Gastroesophageal sphincter (tissue), 2 donors: Measurements from ENCODE around the gene PMM1.
A peak's percentile ranks its signal among the peaks of the same experiment; 100 is the strongest.

ENCODE experiments used
- EP300 ChIP-seq: sonication (generic); formaldehyde crosslinking; IDR thresholded peaks from one replicate; pipeline ENCODE4 v1.6.1; 2017; ENCODE audit warnings: antibody characterized with exemption, mild to moderate bottlenecking
- POLR2A ChIP-seq, 2 donors: fragments of 450-650 bp; IDR thresholded peaks; one replicate each; pipeline ENCODE4 v1.6.1; 2017; ENCODE audit warnings: antibody characterized with exemption in 2 of 2, mild to moderate bottlenecking in 2 of 2, moderate library complexity in 1 of 2
- POLR2AphosphoS5 ChIP-seq: sonication (generic); formaldehyde crosslinking; IDR thresholded peaks from one replicate; pipeline ENCODE4 v1.6.1; 2017; ENCODE audit warnings: antibody characterized with exemption

- peak; percentile 84 for TF ChIP-seq POLR2AphosphoS5
- TF ChIP-seq POLR2A (IDR thresholded peaks at IDR 0.05): peak in 1 of 2 donors; percentile 60
- TF ChIP-seq EP300: no peak
Measured at GRCh38 chr22:41620589-41621098, 31.0 kb upstream of the PMM1 start, which contains the start of gene DESI1.
